ENCODE data around the gene PTGS1. TPM values are rescaled to one million over a fixed set of nuclear protein-coding genes. Genes with fewer than 3 reads are reported as not detected.

The PTGS1 gene
- polyA plus RNA-seq, 1 donor from 2014 or later: 0.17 TPM

DNA sequence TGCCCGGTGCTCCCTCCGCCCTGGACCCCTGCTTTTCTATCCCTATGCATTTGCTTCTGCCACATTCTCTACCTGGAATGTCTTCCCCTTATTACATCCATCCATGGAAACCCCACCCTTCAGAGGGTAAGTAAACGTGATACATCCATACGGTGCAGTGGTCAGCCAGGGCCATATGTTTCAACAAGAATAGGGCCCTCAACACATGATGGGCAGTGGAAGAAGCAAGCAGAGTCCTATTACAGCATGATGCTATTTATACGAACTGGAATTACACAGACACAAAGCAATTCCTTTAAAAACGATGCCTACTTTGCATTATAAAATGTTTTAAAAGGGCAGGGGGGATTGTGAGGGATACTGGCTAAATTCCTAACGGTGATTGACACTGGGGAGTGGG is 38.2 kb upstream of the PTGS1 start:
- Histone ChIP-seq H3K27ac (ENCODE audit: low read length) (no peak overlapping the region), H3K9me3 (ENCODE audit: low read length) (no peaks in the 10 kb centered on the region), H3K9ac (ENCODE audit: low read length) (no peak overlapping the region), H3K4me2 (ENCODE audit: low read length) (no peak overlapping the region), H4K20me1 (ENCODE audit: insufficient read depth) (no peaks in the 10 kb centered on the region), H3K36me3 (ENCODE audit: insufficient read depth, low read length) (no peaks in the 10 kb centered on the region), H3K27me3 (ENCODE audit: insufficient read depth, low read depth, low read length) (no peaks in the 10 kb centered on the region), H3K79me2 (replicated peaks; ENCODE audit: insufficient read depth, low read length) (no peaks in the 10 kb centered on the region), H3K4me3 (ENCODE audit: low read length) (no peak overlapping the region), H2AFZ (ENCODE audit: low read depth, low read length) (no peak overlapping the region), H3F3A (ENCODE audit: insufficient read depth, low read length, poor library complexity, severe bottlenecking) (no peaks in the 10 kb centered on the region), H3K9me2 (ENCODE audit: insufficient read depth, low read length) (no peaks in the 10 kb centered on the region)
- TF ChIP-seq MXI1 (conservative IDR thresholded peaks at IDR 0.05; ENCODE audit: poor library complexity, severe bottlenecking): no peak
- TF ChIP-seq SMC3 (conservative IDR thresholded peaks at IDR 0.05; ENCODE audit: poor library complexity): no peak

DNA sequence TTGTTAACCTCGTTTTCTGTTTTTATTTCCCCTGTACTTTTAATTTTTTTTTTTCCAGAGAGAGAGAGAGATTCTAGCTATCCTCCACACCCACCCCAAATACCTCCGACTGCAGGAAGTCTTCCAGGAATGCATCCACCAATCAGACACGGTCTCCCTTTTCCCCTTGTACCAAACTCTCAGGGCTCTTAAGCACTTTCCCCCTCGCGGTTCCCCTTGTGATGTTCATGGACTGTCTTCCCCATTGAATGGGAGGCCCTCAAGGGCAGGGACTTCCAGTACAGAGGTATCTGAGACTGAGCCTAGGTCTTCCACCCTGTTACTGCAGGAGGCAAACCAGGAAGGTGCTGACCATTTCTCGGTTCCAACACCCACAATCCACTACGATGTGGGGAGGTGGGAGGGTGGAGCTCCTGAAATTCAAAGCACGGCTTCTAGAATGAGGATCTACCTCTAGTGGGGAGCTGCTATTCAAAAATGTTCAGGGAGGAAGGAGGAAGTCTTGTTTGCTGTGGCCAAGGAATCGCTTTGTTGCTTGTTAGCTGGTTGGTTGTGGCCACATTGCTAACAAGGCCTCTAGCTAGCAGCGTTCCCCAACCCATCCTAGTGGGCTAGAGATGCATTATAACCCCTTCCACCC is 37.5 kb upstream of the PTGS1 start:
- no peak overlapping the region for H3K4me2 ChIP-seq (ENCODE audit: low read length)
- H4K20me1 ChIP-seq (ENCODE audit: insufficient read depth): no peaks in the 10 kb centered on the region
- no peak overlapping the region for H3K27ac ChIP-seq (ENCODE audit: low read length)
- no peaks in the 10 kb centered on the region for H3K9me2 ChIP-seq (ENCODE audit: insufficient read depth, low read length)
- no peaks in the 10 kb centered on the region for H3K36me3 ChIP-seq (ENCODE audit: insufficient read depth, low read length)
- no peaks in the 10 kb centered on the region for H3K27me3 ChIP-seq (ENCODE audit: insufficient read depth, low read depth, low read length)
- no peaks in the 10 kb centered on the region for H3F3A ChIP-seq (ENCODE audit: insufficient read depth, low read length, poor library complexity, severe bottlenecking)
- no peaks in the 10 kb centered on the region for H3K9me3 ChIP-seq (ENCODE audit: low read length)
- H3K79me2 ChIP-seq (replicated peaks; ENCODE audit: insufficient read depth, low read length): no peaks in the 10 kb centered on the region
- H2AFZ ChIP-seq (ENCODE audit: low read depth, low read length): no peak overlapping the region
- H3K4me3 ChIP-seq (ENCODE audit: low read length): no peak overlapping the region
- no peak overlapping the region for H3K9ac ChIP-seq (ENCODE audit: low read length)
- no peak for TF ChIP-seq EZH2 (IDR thresholded peaks at IDR 0.05; ENCODE audit: borderline replicate concordance, insufficient read depth, low read length, poor library complexity, severe bottlenecking)
- no peak for TF ChIP-seq POLR2AphosphoS5 (IDR thresholded peaks at IDR 0.05)
- TF ChIP-seq MXI1 (conservative IDR thresholded peaks at IDR 0.05; ENCODE audit: poor library complexity, severe bottlenecking): no peak
- no peak for TF ChIP-seq SMC3 (conservative IDR thresholded peaks at IDR 0.05; ENCODE audit: poor library complexity)
- TF ChIP-seq RAD21 (conservative IDR thresholded peaks at IDR 0.05): no peak
- TF ChIP-seq TAF1 (IDR thresholded peaks at IDR 0.05; ENCODE audit: low read depth): no peak
- TF ChIP-seq, protein P1, sequence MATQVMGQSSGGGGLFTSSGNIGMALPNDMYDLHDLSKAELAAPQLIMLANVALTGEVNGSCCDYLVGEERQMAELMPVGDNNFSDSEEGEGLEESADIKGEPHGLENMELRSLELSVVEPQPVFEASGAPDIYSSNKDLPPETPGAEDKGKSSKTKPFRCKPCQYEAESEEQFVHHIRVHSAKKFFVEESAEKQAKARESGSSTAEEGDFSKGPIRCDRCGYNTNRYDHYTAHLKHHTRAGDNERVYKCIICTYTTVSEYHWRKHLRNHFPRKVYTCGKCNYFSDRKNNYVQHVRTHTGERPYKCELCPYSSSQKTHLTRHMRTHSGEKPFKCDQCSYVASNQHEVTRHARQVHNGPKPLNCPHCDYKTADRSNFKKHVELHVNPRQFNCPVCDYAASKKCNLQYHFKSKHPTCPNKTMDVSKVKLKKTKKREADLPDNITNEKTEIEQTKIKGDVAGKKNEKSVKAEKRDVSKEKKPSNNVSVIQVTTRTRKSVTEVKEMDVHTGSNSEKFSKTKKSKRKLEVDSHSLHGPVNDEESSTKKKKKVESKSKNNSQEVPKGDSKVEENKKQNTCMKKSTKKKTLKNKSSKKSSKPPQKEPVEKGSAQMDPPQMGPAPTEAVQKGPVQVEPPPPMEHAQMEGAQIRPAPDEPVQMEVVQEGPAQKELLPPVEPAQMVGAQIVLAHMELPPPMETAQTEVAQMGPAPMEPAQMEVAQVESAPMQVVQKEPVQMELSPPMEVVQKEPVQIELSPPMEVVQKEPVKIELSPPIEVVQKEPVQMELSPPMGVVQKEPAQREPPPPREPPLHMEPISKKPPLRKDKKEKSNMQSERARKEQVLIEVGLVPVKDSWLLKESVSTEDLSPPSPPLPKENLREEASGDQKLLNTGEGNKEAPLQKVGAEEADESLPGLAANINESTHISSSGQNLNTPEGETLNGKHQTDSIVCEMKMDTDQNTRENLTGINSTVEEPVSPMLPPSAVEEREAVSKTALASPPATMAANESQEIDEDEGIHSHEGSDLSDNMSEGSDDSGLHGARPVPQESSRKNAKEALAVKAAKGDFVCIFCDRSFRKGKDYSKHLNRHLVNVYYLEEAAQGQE (IDR thresholded peaks at IDR 0.05; ENCODE audit: borderline replicate concordance): no peak
- TF ChIP-seq, protein P2, sequence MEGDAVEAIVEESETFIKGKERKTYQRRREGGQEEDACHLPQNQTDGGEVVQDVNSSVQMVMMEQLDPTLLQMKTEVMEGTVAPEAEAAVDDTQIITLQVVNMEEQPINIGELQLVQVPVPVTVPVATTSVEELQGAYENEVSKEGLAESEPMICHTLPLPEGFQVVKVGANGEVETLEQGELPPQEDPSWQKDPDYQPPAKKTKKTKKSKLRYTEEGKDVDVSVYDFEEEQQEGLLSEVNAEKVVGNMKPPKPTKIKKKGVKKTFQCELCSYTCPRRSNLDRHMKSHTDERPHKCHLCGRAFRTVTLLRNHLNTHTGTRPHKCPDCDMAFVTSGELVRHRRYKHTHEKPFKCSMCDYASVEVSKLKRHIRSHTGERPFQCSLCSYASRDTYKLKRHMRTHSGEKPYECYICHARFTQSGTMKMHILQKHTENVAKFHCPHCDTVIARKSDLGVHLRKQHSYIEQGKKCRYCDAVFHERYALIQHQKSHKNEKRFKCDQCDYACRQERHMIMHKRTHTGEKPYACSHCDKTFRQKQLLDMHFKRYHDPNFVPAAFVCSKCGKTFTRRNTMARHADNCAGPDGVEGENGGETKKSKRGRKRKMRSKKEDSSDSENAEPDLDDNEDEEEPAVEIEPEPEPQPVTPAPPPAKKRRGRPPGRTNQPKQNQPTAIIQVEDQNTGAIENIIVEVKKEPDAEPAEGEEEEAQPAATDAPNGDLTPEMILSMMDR (IDR thresholded peaks at IDR 0.05; ENCODE audit: poor library complexity, severe bottlenecking): no peak
- TF ChIP-seq EP300 (conservative IDR thresholded peaks at IDR 0.05; ENCODE audit: poor library complexity, severe bottlenecking): no peak
